AG09319 (cell line): ENCODE measurements around the gene SMIM21.
A peak's percentile ranks its signal among the peaks of the same experiment; 100 is the strongest.

Experiments
- DNase-seq: peaks from one replicate; pipeline ENCODE4 v3.0.0-alpha.2; 2010; ENCODE audit warnings: low read depth; ENCODE audit errors: extremely low read depth
- TF ChIP-seq, protein P1 (sequence below): IDR thresholded peaks from 2 replicates; pipeline ENCODE4 v1.5.1; 2011; ENCODE audit warnings: low read depth, mild to moderate bottlenecking, inconsistent platforms, low read length, moderate library complexity

Gene SMIM21

DNA sequence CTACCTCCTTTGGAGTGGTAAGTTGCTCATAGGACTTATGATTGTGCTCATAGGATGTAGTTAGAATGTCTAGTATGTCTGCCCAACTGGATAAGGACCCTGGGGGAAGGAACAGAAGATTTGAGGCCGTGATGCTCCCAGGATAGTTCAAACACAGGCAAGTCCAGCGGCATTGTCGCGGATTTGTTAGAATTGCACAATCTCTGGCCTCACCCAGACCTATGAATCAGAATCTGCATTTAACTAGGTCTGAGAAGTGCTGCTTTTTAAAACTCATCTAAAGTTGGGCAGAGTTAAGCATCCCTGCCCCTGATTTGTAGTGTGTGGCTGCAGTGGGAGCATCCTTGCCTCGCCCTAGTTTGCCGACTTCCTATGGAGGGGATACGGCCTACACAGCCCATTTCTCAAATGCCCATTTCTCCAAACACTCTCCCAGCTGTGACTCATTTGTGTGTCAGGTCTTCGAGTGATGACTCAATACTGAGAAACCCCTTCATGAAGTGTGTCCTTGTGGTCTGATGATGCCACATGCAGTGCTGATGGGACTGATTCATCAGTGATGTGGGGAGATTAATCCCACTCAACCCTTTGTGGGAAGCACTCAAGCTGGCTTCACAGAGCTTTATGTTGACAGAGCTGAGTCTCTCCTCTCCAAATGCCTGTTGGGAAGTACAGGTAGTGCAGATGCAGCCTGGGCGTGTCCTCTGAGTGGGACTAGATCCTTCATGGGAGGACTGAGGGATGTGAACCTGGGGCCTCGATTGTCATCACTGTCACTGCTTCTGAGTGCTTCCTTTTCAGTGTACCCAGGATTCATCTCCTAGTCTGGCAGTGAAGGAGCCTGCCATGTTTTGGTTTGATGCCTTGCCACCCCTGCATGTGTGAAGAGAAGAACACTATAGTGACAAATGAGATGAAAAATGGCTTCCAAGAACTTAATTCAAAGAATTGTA is 18.7 kb downstream of the SMIM21 start:
- DNase-seq: peak; percentile 71
- TF ChIP-seq, protein P1, sequence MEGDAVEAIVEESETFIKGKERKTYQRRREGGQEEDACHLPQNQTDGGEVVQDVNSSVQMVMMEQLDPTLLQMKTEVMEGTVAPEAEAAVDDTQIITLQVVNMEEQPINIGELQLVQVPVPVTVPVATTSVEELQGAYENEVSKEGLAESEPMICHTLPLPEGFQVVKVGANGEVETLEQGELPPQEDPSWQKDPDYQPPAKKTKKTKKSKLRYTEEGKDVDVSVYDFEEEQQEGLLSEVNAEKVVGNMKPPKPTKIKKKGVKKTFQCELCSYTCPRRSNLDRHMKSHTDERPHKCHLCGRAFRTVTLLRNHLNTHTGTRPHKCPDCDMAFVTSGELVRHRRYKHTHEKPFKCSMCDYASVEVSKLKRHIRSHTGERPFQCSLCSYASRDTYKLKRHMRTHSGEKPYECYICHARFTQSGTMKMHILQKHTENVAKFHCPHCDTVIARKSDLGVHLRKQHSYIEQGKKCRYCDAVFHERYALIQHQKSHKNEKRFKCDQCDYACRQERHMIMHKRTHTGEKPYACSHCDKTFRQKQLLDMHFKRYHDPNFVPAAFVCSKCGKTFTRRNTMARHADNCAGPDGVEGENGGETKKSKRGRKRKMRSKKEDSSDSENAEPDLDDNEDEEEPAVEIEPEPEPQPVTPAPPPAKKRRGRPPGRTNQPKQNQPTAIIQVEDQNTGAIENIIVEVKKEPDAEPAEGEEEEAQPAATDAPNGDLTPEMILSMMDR: no peak

- DNase-seq: no peak
- TF ChIP-seq, protein P1: no peak
Observed at GRCh38 chr18:75407468-75408437, 19.8 kb downstream of the SMIM21 start.

GRCh38 chr18:75406491-75407445 is 20.7 kb downstream of the SMIM21 start:
- no peak for DNase-seq
- TF ChIP-seq, protein P1: no peak

DNA sequence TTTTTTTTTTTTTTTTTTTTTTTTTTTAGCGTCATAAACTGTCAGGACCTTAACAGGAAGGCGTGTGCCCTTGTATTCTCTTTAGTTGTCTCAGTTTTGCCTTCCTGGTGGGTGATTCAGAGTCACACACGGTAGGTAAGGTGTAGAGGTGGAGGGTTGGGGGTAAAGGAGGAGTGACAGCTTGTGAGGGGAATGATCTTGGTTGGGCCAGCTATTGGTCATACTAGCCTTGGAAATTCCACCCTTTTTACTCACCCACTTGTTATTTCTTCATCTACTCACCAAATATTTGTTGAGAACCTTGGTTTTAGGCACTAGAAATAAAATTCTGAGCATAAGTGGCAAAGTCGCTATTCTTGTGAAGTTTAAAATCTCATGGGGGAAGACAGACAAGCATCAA is 22.2 kb downstream of the SMIM21 start:
- TF ChIP-seq, protein P1: no peak
- DNase-seq: no peak

GRCh38 chr18:75400366-75400765 is 27.1 kb downstream of the SMIM21 start:
- no peak for DNase-seq

DNA sequence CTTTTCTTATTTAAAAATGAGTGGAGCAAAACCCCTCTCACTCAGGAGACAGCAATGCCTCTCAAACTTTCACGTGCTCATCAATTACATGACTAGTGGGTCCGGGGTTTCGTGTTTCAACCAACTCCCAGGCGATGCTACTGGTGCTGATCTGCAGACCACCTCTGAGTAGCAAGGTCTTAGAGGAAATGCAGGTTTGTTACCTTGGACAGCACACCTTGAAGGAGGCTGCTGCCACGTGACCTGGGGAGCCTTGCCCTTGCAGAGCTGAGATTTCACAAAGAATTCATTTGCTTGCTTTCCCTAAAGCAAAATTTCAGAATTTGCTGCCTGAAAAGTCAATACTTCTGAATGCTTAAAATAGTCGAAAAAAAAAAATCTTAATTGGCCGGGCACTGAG is 32.4 kb downstream of the SMIM21 start:
- no peak for DNase-seq
- TF ChIP-seq, protein P1: no peak

More at GRCh38 chr18:75400366-75400765, 27.1 kb downstream of the SMIM21 start:
- TF ChIP-seq, protein P1: no peak
